IMR-90 (cell line): Measurements from ENCODE around the gene RHEX. TPM values are rescaled to one million over a fixed set of nuclear protein-coding genes. Genes with fewer than 3 reads are reported as not detected.

ENCODE experiments used
- ATAC-seq: fragments of 200-7000 bp; cut with Tn5 transposase; 2 replicates; pipeline ENCODE4 v1.9.1; 2020; ENCODE audit warnings: low read depth, mild to moderate bottlenecking, moderate library complexity
- BruUV-seq: library from RNA; stranded (reverse); fragments of 400-500 nt; replicated peaks from 2 replicates; lab custom pipeline; 2021; lab: Mats Ljungman, UMichigan
- CTCF ChIA-PET: fragments of 300-600 bp; formaldehyde crosslinking; extraction: SDS; loops from one replicate; lab custom pipeline; 2021; ENCODE audit warnings: antibody characterized with exemption; lab: Yijun Ruan, JAX
- POLR2A ChIA-PET: fragments of 300-600 bp; sonication (Branson Sonifier 250); formaldehyde crosslinking; loops from one replicate; lab custom pipeline; 2022; ENCODE audit warnings: antibody characterized with exemption; ENCODE audit not compliant: unreplicated experiment; lab: Charles Lee
- DNase-seq: peaks from one replicate; pipeline ENCODE4 v3.0.0; 2013
- H2AFZ ChIP-seq: replicated peaks from 2 replicates; pipeline ENCODE3; 2013; ENCODE audit warnings: low read length, mild to moderate bottlenecking; ENCODE audit not compliant: poor library complexity
- H2AK5ac ChIP-seq: 2 replicates; pipeline ENCODE4 v1.6.1; 2013; ENCODE audit warnings: low read depth, low read length, inconsistent platforms
- H2AK9ac ChIP-seq: replicated peaks from 2 replicates; pipeline ENCODE3; 2013; ENCODE audit warnings: mild to moderate bottlenecking, low read depth, low read length, moderate library complexity; ENCODE audit not compliant: poor library complexity
- H2BK120ac ChIP-seq: 2 replicates; pipeline ENCODE4 v1.6.1; 2013; ENCODE audit warnings: low read depth, low read length, inconsistent platforms
- H2BK15ac ChIP-seq: 3 replicates; pipeline ENCODE4 v1.6.1; 2013; ENCODE audit warnings: low read depth, low read length, inconsistent platforms
- H2BK20ac ChIP-seq: 2 replicates; pipeline ENCODE4 v1.6.1; 2013; ENCODE audit warnings: low read depth, mild to moderate bottlenecking, inconsistent platforms, low read length, moderate library complexity
- H2BK5ac ChIP-seq: 2 replicates; pipeline ENCODE4 v1.6.1; 2013; ENCODE audit warnings: mild to moderate bottlenecking, low read depth, low read length, inconsistent platforms; ENCODE audit not compliant: poor library complexity, severe bottlenecking
- H3K14ac ChIP-seq: replicated peaks from 2 replicates; pipeline ENCODE4 v1.6.1; 2013; ENCODE audit warnings: low read depth, low read length, inconsistent platforms
- H3K18ac ChIP-seq: 2 replicates; pipeline ENCODE4 v1.6.1; 2013; ENCODE audit warnings: low read depth, low read length, control low read depth
- H3K23ac ChIP-seq: 2 replicates; pipeline ENCODE4 v1.6.1; 2013; ENCODE audit warnings: low read depth, low read length, inconsistent platforms
- H3K27ac ChIP-seq: 2 replicates; pipeline ENCODE4 v1.5.1; 2013; ENCODE audit warnings: mild to moderate bottlenecking, control low read depth, low read length; ENCODE audit not compliant: insufficient read depth
- H3K27me3 ChIP-seq: 2 replicates; pipeline ENCODE4 v1.6.1; 2013; ENCODE audit warnings: low read length; ENCODE audit not compliant: control insufficient read depth, insufficient read depth
- H3K36me3 ChIP-seq: 2 replicates; pipeline ENCODE4 v1.6.1; 2013; ENCODE audit warnings: low read length, mixed read lengths; ENCODE audit not compliant: control insufficient read depth, insufficient read depth
- H3K4ac ChIP-seq: 2 replicates; pipeline ENCODE4 v1.6.1; 2013; ENCODE audit warnings: low read depth, low read length, inconsistent platforms
- H3K4me1 ChIP-seq: 2 replicates; pipeline ENCODE4 v1.6.1; 2013; ENCODE audit warnings: low read length, mixed read lengths; ENCODE audit not compliant: control insufficient read depth, insufficient read depth
- H3K4me2 ChIP-seq: 2 replicates; pipeline ENCODE4 v1.6.1; 2013; ENCODE audit warnings: low read depth, mild to moderate bottlenecking, control low read depth, low read length, moderate library complexity
- H3K4me3 ChIP-seq: 2 replicates; pipeline ENCODE4 v1.5.1; 2013; ENCODE audit warnings: low read depth, mild to moderate bottlenecking, control low read depth, low read length, moderate library complexity; ENCODE audit not compliant: insufficient read depth
- H3K56ac ChIP-seq: 2 replicates; pipeline ENCODE4 v1.6.1; 2013; ENCODE audit warnings: low read length, inconsistent platforms; ENCODE audit not compliant: insufficient read depth; ENCODE audit errors: extremely low read depth
- H3K79me1 ChIP-seq, 2 experiments: 2 replicates each; pipeline ENCODE4 v1.6.1; 2013; ENCODE audit warnings: low read length in 2 of 2, inconsistent platforms in 1 of 2, low read depth in 1 of 2
- H3K9ac ChIP-seq: 2 replicates; pipeline ENCODE4 v1.6.1; 2013; ENCODE audit warnings: low read depth, low read length, control low read depth
- H3K9me1 ChIP-seq: 2 replicates; pipeline ENCODE4 v1.6.1; 2013; ENCODE audit warnings: low read length, inconsistent platforms; ENCODE audit not compliant: insufficient read depth
- H3K9me3 ChIP-seq: 2 replicates; pipeline ENCODE4 v1.6.1; 2013; ENCODE audit warnings: low read length; ENCODE audit not compliant: control insufficient read depth, insufficient read depth
- H4K20me1 ChIP-seq: 2 replicates; pipeline ENCODE4 v1.6.1; 2013; ENCODE audit warnings: low read length, inconsistent platforms; ENCODE audit not compliant: insufficient read depth
- H4K5ac ChIP-seq: 2 replicates; pipeline ENCODE4 v1.6.1; 2013; ENCODE audit warnings: mild to moderate bottlenecking, low read depth, low read length, control low read depth
- H4K8ac ChIP-seq, 2 experiments: 2 replicates each; pipeline ENCODE4 v1.6.1; 2013; ENCODE audit warnings: low read depth in 2 of 2, low read length in 2 of 2, control low read depth in 1 of 2, inconsistent platforms in 1 of 2
- H4K91ac ChIP-seq: 2 replicates; pipeline ENCODE4 v1.6.1; 2013; ENCODE audit warnings: low read depth, low read length, inconsistent platforms; ENCODE audit not compliant: insufficient read depth
- CEBPB ChIP-seq: IDR thresholded peaks from 2 replicates; pipeline ENCODE4 v1.6.1; 2012; ENCODE audit warnings: low read depth, low read length, improper control_type of control experiment
- POLR2A ChIP-seq: IDR thresholded peaks from 2 replicates; pipeline ENCODE4 v1.6.1; 2012; ENCODE audit warnings: mild to moderate bottlenecking, low read depth, low read length
- RCOR1 ChIP-seq: IDR thresholded peaks from 2 replicates; pipeline ENCODE4 v1.6.1; 2012; ENCODE audit warnings: mild to moderate bottlenecking, low read length, improper control_type of control experiment; ENCODE audit not compliant: insufficient replicate concordance
- WGBS, 2 experiments: methylation state at CpG; one replicate each; pipeline versions ENCODE4 v1.1.5 to v1.1.7; 2013; ENCODE audit warnings: missing lambda C conversion rate in 2 of 2; ENCODE audit not compliant: insufficient read length in 1 of 2; ENCODE audit errors: extremely low coverage in 2 of 2; 5-methylcytosine and 5-hydroxymethylcytosine counted together
- dilution Hi-C: fragments of 300-500 bp; cut with HindIII; formaldehyde crosslinking; loops from one replicate; pipeline ENCODE4 v1.14.3; 2018; ENCODE audit warnings: low sequenced_read_pairs; ENCODE audit not compliant: unreplicated experiment
- in situ Hi-C: fragments of 300-500 bp; cut with MboI; formaldehyde crosslinking; loops from 3 replicates; pipeline ENCODE4 v1.14.3; 2019; ENCODE audit warnings: low sequenced_read_pairs, inconsistent platforms, mixed read lengths
- intact Hi-C: fragments of 100-400 bp; cut with micrococcal nuclease; formaldehyde crosslinking; loops from 2 replicates; pipeline ENCODE4 v1.10.0; 2022
- polyA plus RNA-seq, 3 experiments: library from polyadenylated mRNA; depleted of rRNA; stranded (reverse); fragments of >200 nt; gene quantifications; 2 replicates each; pipeline ENCODE4 v1.2.3, GENCODE V29; 2012; ENCODE audit warnings: low replicate concordance in 1 of 3
- total RNA-seq: library from RNA; depleted of rRNA; stranded (reverse); fragments of >200 nt; gene quantifications from 2 replicates; pipeline ENCODE4 v1.2.3, GENCODE V29; 2012

The RHEX gene
- total and polyA plus RNA-seq, 2 of the 4 experiments (the other 2 are of a cell fraction) = not detected

- H2AFZ ChIP-seq = no peak overlapping the region
- TF ChIP-seq CEBPB (no peak), RCOR1 (no peak), POLR2A (no peak)
- H3K14ac ChIP-seq = no peak overlapping the region
- H3K4me2 ChIP-seq = no peak overlapping the region
- ChIA-PET CTCF (no interaction called here), POLR2A (no interaction called here)
- peaks cover 28% of the 10 kb centered on the region for H3K27me3 ChIP-seq
- H3K9me3 ChIP-seq = no peaks in the 10 kb centered on the region
- dilution Hi-C loops (no loop called here), in situ Hi-C loops (no loop called here), intact Hi-C loops (no loop called here)
- no peak overlapping the region for H2AK5ac ChIP-seq
- no peaks in the 10 kb centered on the region for H3K36me3 ChIP-seq
- no peak overlapping the region for H2BK20ac ChIP-seq
- H3K56ac ChIP-seq = no peak overlapping the region
- H3K79me1 ChIP-seq = no peaks in the 10 kb centered on the region
- no peak overlapping the region for H2BK5ac ChIP-seq
- H2BK15ac ChIP-seq = no peak overlapping the region
- no peak overlapping the region for H3K9ac ChIP-seq
- H3K27ac ChIP-seq = no peak overlapping the region
- no peak overlapping the region for H4K91ac ChIP-seq
- 40% methylated on average over 2 of the region's 8 CpGs; no CpG with 5 or more reads in 1 of the 2 experiments for WGBS, 2 experiments
- no peak overlapping the region for H3K4ac ChIP-seq
- no peak overlapping the region for H3K4me3 ChIP-seq
- ATAC-seq (no peak), DNase-seq (no peak)
- BruUV-seq = no TSS peak
- no peaks in the 10 kb centered on the region for H3K9me1 ChIP-seq
- H4K20me1 ChIP-seq = no peaks in the 10 kb centered on the region
- H3K18ac ChIP-seq = no peak overlapping the region
- H2BK120ac ChIP-seq = no peak overlapping the region
- H4K8ac ChIP-seq = no peak overlapping the region
- H3K4me1 ChIP-seq = no peaks in the 10 kb centered on the region
- H2AK9ac ChIP-seq = no peak overlapping the region
- H3K23ac ChIP-seq = no peak overlapping the region
- H4K5ac ChIP-seq = no peak overlapping the region
Observed at GRCh38 chr1:206067486-206068227, 14.7 kb downstream of the RHEX start.
